ENCODE measurements around the gene VIT.

The VIT gene, protein sequence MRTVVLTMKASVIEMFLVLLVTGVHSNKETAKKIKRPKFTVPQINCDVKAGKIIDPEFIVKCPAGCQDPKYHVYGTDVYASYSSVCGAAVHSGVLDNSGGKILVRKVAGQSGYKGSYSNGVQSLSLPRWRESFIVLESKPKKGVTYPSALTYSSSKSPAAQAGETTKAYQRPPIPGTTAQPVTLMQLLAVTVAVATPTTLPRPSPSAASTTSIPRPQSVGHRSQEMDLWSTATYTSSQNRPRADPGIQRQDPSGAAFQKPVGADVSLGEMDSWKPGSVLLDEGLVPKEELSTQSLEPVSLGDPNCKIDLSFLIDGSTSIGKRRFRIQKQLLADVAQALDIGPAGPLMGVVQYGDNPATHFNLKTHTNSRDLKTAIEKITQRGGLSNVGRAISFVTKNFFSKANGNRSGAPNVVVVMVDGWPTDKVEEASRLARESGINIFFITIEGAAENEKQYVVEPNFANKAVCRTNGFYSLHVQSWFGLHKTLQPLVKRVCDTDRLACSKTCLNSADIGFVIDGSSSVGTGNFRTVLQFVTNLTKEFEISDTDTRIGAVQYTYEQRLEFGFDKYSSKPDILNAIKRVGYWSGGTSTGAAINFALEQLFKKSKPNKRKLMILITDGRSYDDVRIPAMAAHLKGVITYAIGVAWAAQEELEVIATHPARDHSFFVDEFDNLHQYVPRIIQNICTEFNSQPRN

DNA sequence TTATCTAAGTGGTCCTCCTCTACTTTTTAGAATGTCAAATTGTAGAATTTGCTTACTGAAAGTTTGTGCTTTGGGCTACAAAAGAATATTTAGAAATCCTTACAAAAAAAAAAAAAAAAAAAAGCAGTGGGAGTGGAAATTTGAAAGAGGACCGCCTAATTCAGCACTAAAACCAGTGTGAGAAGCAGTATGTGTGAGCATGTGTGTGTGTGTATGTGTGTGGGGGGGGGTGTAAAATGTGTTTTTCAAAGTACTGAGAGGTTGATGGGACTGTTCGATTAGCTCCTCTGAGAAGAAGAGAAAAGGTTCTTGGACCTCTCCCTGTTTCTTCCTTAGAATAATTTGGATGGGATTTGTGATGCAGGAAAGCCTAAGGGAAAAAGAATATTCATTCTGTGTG is at the start of gene VIT:
Gene VIT (plus strand): TSS at position 175 of the 400 bp plus-strand sequence. CDS start 19,664 bp downstream, outside the sequence.
- DNase-seq (ENCODE audit: low read depth): no peak

DNA sequence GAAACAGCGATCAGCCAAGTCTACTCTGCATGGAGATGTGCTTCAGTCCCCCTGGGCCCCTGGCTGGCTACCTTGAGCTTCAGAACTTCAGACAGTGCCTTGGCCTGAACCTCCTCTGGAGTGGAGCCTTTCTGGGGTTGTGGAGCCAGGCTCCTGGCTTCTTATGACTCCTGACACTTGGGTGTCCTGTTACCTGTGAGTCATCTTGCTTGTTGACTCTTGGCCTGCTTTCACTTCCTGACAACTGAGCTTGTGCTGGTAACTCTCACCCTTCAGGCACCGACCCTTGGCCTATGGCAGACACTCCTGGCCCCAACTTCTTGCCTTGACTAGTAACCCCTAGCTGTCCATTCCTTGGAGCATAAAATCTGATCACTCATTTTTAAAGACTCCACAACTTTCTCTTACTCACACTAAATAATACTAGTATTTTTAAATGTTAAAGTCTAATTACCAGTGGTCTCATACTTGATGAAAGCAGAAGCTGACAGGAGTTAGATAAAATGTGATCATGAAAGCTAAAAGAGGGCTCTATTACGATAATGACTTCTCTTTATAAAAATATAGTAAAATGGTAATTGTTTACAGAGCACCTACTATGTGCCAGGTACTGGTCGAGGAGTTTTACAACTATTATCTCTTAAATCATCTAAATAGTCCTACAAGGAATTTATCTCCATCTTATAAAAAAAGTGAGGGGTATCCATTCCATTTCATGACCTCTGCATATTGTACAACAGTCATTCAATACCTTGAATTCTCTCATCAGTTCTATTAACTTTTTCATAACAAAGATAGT is 46.3 kb upstream of the VIT start:
- DNase-seq (ENCODE audit: low read depth): peak; percentile 51

DNA sequence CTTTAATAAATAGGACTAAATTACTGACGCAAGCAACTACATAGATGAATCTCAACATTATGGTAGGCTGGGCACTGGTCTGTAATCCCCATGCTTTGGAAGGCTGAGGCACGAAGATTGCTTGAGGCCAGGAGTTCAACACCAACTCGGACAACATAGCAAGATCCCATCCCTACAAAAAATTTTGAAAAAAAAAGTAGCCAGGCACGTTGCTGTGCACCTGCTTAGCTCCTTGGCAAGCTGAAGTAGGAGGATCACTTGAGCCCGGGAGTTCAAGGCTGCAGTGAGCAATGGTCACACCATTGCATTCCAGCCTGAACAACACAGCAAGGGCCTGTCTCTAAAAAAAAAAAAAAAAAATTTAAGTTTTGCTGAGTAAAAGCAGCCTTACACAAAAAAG is 43.4 kb upstream of the VIT start:
- no peak for DNase-seq (ENCODE audit: low read depth)

DNA sequence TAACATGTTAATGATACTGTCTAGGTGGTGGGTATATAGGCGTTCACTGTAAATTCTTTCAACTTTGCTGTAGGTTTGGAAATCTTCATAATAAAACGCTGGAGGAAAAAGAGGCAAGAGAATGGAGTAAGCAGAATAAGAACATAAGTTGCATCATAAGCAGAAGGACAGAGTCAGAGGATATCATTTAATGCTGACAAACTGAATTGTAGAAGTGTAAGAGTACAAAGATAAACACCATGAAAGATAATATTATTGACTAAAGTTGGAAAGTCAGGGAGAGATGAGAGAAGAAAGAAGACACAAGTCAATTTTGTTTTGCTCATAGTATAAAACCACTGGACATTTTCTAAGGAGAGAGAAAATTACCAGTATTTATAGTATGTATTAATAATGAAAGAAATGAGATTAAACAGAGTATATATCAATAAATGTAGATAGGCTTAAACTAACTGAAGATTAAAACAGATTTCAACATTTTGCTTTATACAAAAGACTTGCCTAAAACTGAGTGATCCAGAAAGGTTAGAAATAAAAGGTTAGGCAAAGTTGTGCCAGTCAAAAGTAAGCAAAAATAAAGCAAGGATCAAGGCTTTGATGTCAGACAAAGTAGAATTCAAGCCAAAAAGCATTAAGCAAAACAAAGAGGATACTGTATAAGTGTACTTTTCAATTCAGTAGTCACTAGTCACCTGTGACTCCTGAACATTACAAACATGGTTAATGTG is 42.4 kb upstream of the VIT start:
- no peak for DNase-seq (ENCODE audit: low read depth)

DNA sequence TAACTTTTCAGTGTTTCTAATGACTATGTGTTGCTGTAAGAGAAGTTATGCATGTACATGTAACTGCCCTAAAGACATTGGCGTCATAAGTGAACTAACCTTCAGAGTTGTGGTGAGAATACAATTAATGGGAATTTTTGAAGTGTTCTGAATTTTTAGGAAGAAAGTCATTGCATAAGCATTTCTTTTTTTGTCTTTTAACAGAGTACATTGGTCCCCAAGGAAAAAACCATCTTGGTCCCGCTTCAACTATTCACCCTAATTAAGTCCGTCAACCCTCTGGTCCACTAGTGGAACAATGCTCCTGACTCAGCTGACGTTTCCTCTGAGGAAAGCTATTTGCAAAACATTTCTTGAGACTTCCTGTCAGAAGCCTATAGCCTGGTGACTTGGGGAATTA is 41.1 kb upstream of the VIT start:
- DNase-seq (ENCODE audit: low read depth): peak; percentile 83

DNA sequence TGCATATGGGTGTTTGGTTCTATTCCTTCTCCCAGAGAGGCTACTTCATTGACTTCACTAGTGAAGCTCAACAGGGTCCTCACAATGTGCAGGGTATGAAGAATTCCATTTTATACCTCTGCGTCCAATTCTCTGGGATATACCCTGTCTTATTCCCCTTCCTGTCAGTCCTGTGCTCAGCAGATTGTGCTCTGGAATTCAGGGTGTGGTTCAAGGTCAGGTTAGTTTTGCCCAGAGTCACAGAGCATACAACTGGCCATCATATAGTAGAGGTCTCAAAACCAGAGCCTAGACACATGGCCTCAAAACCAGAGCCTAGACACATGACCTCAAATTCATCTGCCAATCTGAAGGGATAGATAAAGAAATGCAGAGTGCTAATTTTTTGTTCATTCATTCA is 38.8 kb upstream of the VIT start:
- DNase-seq (ENCODE audit: low read depth): no peak

DNA sequence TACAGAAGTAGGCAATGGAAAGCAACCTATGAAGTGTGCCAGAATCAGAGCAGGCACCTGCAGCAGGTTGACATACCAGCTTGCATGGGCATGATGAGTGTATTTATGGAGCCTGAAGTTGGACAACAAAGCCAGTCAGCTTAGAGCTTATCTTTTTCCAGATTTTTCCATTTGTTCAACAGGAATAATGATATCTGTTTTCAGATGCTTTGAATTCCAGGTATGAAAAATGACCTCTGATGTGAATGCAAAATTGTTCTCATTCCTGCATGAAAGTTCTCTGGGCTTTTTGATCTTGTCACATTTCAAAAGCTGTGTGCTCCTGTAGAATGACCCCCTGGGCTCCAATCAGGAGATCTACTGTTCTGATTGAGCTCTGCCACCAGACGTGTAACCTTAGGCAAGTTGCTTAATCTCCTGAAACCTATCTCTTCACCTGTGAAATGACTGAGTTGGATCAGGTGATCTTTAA is 38.2 kb upstream of the VIT start:
- no peak for DNase-seq (ENCODE audit: low read depth)

DNA sequence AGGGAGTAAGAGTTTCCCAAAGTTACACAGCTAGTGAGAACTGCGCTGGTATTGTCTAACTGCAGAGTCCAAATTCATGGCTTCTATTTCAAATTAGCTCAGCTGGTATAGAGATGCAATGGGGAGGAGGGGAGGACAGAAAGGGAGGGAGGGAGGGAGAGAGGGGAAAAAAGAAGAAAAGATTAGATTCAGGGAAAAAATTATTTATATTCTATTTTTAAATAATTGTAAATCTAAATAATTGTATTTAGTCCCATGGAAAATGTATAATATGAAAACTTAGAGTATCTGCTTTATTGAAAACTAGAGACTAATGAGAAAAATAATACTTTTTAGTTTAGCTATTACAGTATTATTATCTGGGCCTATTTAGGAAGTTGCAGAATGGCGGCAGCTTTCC is 37.3 kb upstream of the VIT start:
- no peak for DNase-seq (ENCODE audit: low read depth)

DNA sequence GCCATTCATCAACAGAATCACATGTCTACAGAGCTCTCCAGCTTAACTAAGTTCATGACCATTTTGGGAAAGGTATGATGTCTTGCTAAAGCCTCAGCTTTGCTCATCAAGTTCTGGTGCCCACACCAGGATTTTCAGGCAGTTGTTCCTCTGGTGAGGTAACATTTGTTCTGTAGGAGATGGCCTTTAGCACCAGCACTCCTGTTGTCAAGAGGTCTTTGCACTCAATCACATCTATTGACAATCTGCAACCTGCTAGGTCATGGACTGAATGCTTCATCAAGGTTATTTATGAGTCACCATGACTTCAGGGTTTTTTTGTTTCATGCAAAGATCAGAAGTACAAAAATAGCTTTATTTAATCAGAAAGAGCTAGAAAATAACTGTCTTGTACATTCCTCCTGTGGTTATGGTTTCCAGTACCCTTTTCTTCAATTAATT is 36.6 kb upstream of the VIT start:
- no peak for DNase-seq (ENCODE audit: low read depth)

DNA sequence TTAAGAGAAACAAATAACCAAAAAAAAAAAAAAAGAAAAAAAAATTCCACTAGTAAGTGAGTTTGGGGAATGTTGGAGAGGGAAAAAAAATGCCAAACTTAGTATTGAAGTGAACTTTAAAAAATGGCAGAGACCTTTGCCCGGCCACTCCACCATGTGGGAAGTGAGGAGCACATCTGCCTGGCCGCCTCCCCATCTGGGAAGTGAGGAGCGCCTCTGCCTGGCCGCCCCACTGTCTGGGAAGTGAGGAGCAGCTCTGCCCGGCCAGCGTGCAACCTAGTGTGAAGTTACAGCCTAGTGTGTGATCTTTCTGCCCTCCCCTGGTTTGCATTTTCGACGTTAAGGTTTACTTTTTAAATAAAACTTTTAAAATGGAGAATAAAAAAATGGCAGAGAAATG is 33.9 kb upstream of the VIT start:
- no peak for DNase-seq (ENCODE audit: low read depth)

DNA sequence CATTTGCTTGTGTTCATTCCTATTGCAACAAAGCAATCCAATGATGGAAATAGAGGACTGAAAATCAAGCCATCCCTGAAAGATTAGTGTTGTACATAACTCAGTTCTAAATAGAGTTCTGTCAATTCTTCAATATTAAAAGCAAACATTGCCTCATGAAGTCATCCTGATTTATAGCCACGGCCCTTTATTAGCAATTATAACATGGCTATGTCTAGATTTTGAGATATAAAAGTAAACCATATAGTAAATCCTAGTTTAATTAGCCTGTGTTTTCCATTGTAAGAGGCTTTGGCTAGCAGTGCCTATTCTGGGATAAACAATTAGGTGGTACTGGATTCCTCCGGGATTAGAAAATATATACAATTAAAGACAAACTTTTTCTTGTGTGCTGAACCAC is 33.2 kb upstream of the VIT start:
- no peak for DNase-seq (ENCODE audit: low read depth)

DNA sequence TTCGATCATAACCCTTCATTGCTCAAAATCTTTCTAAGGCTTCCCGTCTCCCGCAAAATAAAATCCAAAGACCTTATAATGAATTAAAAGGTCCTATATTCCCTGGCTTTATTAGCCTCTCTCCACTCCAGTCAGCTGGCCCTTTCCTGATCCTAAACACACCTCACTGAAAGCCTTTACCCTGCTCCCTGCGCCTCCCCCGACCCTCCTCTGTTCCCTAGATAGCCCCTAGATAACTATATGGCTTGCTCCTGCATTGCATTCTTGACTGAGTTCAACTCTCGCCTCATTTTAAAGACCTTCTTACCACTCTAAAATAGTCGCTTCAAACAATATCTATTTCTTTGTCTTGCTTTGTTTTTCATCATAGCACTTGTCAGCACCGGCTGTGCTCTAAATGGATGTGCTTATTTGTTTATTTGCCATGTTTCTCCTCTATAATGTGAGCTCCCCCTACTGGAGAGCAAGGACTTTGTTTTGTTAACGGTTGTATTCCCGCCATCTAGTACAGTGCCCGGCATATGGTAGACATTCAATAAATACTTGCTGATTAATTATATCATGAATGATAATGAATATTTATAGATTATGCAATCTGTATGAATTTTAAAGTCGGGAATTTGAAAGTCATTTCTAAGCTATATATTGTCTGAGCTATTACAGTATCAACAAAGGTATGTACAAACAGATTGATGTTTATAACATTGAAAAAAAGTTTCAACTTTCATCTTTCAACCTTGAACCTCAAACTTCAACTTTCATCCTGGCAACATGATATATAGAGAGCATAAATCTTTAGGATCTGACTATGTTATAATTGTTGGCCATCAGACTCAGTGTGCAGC is 32.4 kb upstream of the VIT start:
- DNase-seq (ENCODE audit: low read depth): peak; percentile 57

DNA sequence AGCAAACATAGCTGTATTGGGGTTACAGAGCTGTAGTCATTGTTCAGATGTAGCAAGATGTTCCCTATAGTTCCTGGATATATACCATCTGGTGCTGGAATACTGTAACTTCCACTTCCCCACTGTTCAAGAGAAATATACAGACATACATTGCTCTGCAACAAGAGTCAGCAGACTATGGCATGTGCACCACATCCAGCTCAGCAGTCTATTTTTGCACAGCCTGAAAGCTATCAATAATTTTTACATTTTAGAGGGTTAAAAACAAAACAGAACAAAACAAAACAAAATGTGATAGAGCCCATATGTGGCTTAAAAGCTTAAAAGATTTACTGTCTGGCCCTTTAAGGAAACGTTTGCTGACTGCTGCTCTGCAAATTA is 31.8 kb upstream of the VIT start:
- no peak for DNase-seq (ENCODE audit: low read depth)

DNA sequence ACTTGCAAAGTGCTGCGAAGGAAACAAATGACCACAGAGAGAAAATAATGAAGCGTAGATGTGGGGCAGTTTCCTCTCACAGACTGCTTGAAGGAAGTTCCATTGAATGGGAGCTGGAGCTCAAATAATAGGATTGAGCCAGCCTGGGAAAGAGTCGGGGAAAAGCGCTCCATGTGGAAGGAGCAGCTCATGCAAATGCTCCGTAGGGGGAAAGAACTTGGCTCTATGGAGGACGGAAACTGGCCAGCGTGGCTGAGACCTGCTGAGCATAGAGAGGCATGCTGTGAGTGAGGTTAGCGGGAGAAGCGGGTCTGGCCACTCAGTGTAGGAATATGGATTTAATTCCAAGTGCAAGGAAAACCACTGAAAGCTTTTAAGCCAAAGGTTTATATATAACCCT is 28.6 kb upstream of the VIT start:
- DNase-seq (ENCODE audit: low read depth): no peak

DNA sequence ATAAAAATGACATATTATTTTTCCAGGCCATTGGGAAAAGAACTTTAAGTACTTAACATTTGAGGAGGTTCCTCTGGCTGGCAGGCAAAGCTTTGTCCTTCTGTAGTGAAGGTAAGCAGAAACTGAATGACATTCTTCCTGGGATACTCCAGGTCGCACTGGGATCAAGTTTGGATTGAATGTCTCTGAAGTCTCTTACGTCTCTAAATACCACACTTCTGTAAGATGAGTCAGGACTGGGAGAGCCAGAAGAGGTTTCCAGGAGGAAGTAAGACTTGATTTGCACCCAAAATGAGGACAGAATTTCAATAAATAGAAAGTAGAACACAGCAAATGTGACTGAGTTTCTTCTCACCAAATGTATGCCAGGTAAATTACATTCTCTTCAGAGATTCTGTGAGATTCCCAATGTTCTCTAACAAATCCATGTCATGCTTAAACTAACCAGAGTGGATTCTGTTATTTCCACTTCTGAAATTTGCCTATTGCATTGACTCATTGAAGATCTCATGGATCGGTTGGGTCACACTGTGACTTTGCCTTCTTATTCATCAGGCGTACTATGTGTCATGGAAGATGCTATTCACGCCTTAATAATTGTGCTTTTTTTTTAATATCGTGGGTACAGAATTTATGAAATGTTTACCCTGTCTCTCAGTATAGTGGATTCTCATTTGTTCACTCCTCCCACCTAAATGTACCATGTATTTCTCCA is 25.5 kb upstream of the VIT start:
- DNase-seq (ENCODE audit: low read depth): no peak

DNA sequence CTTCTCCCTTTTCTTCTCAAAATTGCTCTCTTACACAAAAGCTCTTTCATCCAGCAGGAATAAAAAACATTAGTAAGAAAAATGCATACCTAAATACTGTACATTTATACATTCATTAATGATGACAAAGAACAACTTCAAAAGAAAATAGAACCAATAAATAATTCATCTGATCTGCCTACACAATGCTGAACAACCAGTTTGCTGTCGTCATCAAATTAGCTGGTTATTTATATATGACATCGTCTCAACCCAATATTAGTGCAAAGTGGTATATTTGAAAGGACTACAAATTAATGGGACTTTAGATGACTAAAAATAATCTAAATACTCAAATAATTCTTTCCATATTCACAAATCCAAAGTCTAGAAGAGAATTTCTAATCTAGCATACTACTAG is 24.8 kb upstream of the VIT start:
- DNase-seq (ENCODE audit: low read depth): no peak

DNA sequence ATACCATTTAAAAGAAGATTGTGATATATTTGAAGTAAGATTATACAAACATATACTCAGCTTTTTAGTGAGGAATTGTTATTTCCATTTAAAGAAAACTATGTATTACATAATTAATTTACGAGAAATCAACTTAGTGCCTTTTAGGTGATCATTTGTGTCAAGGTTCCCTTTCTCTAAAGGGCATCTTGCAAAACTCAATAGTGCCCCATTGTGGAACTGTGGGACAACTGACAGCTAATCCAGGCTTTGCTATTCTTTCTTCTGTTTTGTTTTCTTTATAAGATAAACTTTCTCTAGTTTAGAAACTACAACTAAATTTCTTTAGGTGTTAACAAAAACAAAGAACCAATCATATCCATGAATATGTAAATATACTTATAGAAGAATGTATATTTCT is 24.3 kb upstream of the VIT start:
- no peak for DNase-seq (ENCODE audit: low read depth)

DNA sequence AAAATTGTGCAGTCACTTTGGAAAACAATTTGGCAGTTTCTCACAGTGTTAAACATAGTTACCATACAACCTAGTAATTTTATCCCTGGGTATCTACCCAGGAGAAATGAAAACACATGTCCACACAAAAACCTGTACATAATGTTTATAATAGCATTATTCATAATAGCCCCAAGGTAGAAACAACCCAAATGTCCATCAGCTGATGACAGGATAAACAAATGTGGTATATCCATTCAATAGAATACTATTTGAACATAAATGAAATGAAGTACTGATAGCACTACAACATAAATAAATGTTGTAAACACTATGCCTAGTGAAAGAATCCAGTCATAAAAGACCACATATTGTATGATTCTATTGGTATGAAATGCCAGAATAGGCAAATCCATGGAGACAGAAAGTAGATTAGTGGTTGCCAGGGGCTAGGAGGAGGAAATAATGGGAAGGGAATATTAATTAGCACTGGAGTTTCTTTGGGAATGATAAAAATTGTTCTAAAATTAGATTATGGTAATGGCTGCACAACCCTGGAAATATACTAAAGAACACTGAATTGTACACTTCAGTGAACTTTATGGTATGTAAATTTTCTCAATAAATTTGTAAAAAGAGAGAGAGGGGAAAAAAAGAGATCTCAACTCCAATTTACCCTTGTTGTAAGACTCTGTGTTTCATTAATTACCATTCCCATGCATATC is 20.8 kb upstream of the VIT start:
- DNase-seq (ENCODE audit: low read depth): no peak

DNA sequence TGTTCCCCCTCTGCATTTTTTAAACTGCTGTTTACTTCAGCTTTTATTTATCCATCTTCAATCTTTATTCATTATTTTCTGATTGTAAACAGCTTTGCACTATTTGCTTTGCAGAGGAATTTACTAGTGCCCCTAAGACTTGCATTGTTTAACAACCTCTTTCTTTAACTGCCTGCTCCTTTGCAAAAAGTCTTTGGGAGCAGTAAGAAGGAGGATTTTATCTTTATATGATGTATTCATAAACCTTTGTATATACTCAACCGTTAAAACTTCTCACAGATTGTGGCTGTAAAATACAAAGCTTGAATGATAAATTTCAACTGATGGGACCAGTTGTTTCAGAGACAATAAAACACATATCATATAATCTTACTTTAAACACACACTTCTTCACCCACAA is 20.1 kb upstream of the VIT start:
- DNase-seq (ENCODE audit: low read depth): no peak

DNA sequence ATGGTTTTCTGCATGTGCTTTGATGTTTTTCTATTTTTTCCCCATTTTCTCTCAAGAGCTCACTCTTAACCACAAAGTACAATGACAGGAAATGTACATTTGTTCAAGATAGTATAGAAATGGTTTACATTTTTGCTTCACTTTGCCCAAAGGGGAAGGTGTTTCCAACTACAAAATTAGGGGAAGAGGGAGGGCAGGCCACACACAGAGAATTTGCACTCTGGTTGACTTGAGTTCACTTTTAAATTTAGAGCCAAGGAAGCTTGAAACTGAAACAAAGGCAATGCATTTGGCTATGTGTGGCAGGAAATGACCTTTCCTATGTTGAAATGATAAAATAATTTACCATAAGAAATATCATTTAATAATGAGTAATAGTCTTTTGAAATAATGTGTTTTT is 19.1 kb upstream of the VIT start:
- no peak for DNase-seq (ENCODE audit: low read depth)
